ENCODE data around the gene OPCML.

Gene OPCML

DNA sequence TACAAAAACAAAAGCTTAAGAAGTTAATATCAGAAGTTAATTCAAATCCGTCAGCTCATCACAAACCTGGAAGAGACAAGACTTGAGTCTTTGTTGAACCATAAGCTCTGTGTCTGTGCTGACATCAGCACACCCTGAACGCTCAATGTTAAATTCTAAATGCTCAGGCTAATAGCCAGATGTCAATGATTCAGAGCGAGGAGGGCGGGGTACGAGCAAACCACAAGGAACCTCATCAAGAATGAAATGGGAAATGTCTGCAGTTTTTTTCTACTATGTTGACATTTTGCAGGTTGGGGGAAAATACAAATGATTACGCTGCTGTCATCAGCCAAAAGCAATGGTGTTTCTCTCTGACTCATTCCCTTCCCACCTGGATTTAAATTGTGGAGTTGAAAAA lies 1104.7 kb downstream of the OPCML start:
- no peak for DNase-seq
- no peaks in the 10 kb centered on the region for H3K27me3 ChIP-seq (ENCODE audit: insufficient read depth, low read depth, severe bottlenecking)
- TF ChIP-seq, protein P1, sequence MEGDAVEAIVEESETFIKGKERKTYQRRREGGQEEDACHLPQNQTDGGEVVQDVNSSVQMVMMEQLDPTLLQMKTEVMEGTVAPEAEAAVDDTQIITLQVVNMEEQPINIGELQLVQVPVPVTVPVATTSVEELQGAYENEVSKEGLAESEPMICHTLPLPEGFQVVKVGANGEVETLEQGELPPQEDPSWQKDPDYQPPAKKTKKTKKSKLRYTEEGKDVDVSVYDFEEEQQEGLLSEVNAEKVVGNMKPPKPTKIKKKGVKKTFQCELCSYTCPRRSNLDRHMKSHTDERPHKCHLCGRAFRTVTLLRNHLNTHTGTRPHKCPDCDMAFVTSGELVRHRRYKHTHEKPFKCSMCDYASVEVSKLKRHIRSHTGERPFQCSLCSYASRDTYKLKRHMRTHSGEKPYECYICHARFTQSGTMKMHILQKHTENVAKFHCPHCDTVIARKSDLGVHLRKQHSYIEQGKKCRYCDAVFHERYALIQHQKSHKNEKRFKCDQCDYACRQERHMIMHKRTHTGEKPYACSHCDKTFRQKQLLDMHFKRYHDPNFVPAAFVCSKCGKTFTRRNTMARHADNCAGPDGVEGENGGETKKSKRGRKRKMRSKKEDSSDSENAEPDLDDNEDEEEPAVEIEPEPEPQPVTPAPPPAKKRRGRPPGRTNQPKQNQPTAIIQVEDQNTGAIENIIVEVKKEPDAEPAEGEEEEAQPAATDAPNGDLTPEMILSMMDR (IDR thresholded peaks at IDR 0.05; ENCODE audit: low read depth, low read length), result no peak
- H3K36me3 ChIP-seq, result no peaks in the 10 kb centered on the region
- no peak overlapping the region for H3K27ac ChIP-seq
- no peaks in the 10 kb centered on the region for H3K9me3 ChIP-seq (ENCODE audit: severe bottlenecking)
- no peak overlapping the region for H3K4me3 ChIP-seq (ENCODE audit: low read depth, low read length)

DNA sequence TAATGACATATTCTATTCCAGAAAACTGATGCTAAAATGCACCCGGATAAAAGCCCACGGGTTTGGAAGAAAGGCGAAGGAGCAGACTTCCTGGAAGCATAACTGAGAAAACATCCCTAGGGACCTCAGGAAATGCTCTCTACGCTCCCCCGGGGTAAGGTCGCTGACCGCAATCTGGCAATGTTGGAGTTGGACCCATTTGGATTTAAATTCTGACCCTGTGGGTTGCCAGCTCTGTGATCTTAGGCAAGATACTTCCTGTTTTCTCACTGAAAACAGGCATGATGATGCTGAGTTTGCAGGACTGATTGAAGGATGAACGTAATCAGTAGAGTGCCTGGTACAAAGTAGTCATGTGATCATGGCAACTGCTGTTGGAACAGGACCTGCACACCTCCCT lies 1107.9 kb downstream of the OPCML start:
- no peaks in the 10 kb centered on the region for H3K27me3 ChIP-seq (ENCODE audit: insufficient read depth, low read depth, severe bottlenecking)

DNA sequence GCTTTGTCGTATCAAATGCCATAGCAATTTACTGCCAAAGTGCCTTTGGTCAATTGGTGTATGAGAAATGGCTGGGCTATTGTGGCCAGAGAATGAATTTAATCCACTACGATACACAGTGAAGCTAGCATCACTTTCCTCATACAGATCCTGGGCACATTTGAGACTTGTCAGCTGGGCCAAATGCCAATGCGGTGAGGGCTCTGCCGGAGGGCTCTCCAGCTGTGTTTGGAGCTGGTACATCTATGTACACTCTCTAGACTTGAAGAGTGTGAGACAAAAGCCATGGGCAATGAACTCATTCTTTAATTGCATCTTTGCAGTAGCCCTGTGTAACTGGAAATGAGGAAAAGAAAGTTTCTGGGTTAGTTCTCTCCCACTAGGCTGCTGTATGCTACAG lies 1109.0 kb downstream of the OPCML start:
- Histone ChIP-seq H3K27me3 (ENCODE audit: insufficient read depth, low read depth, severe bottlenecking) (no peaks in the 10 kb centered on the region), H3K27ac (no peak overlapping the region), H3K9me3 (ENCODE audit: severe bottlenecking) (no peaks in the 10 kb centered on the region), H3K36me3 (no peaks in the 10 kb centered on the region), H3K4me3 (ENCODE audit: low read depth, low read length) (no peak overlapping the region)
- DNase-seq, result no peak
- TF ChIP-seq, protein P1 (IDR thresholded peaks at IDR 0.05; ENCODE audit: low read depth, low read length), result no peak

More for the DNA sequence above, 1107.9 kb downstream of the OPCML start:
- no peak overlapping the region for H3K4me3 ChIP-seq (ENCODE audit: low read depth, low read length)
- H3K9me3 ChIP-seq (ENCODE audit: severe bottlenecking), result no peaks in the 10 kb centered on the region
- no peak for DNase-seq
- no peak overlapping the region for H3K27ac ChIP-seq
- no peaks in the 10 kb centered on the region for H3K36me3 ChIP-seq
- TF ChIP-seq, protein P1 (IDR thresholded peaks at IDR 0.05; ENCODE audit: low read depth, low read length), result no peak

DNA sequence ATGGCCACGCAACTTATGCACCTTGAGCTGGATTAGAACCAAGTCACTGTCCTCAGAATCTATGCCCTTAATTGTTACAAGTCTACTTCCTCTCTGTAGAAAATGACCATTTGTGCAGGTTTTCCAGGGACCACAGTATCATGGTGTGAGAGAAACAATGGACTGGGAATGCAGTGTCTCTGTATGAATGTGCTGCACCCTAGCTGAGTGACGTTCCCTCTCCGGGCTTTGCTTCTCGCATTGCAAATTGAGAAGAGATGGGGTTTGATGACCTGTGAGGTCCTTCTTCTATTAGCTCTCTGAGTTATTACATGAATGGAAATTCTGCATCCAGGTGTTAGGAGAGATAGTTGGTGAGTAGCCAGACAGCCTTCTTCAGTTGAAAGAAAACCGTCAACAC lies 1109.6 kb downstream of the OPCML start:
- Histone ChIP-seq H3K36me3 (no peaks in the 10 kb centered on the region), H3K27ac (no peak overlapping the region), H3K27me3 (ENCODE audit: insufficient read depth, low read depth, severe bottlenecking) (no peaks in the 10 kb centered on the region), H3K9me3 (ENCODE audit: severe bottlenecking) (no peaks in the 10 kb centered on the region), H3K4me3 (ENCODE audit: low read depth, low read length) (no peak overlapping the region)
- TF ChIP-seq, protein P1 (IDR thresholded peaks at IDR 0.05; ENCODE audit: low read depth, low read length), result no peak
- no peak for DNase-seq

DNA sequence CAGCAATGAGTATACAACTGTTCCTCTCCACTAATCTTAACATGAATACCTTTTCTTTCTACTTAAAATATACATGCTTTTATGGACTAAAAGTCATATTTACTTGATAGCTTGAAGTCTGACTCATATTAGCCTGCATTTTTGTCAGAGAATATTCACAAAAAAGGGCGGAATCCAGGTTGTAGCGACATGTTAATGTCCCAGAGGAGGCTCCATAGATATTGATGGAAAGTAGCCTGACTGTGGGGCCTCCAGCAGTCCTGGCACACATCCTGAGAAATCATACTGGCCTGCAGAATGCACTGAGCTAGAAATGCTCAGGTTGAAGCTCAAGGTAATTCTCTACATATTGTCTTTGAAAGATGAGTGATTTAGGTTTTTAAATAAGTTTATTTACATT lies 1110.7 kb downstream of the OPCML start:
- H3K4me3 ChIP-seq (ENCODE audit: low read depth, low read length), result no peak overlapping the region
- H3K36me3 ChIP-seq, result no peaks in the 10 kb centered on the region
- TF ChIP-seq, protein P1 (IDR thresholded peaks at IDR 0.05; ENCODE audit: low read depth, low read length), result no peak
- no peaks in the 10 kb centered on the region for H3K9me3 ChIP-seq (ENCODE audit: severe bottlenecking)
- no peak overlapping the region for H3K27ac ChIP-seq
- DNase-seq, result no peak
- H3K27me3 ChIP-seq (ENCODE audit: insufficient read depth, low read depth, severe bottlenecking), result no peaks in the 10 kb centered on the region

DNA sequence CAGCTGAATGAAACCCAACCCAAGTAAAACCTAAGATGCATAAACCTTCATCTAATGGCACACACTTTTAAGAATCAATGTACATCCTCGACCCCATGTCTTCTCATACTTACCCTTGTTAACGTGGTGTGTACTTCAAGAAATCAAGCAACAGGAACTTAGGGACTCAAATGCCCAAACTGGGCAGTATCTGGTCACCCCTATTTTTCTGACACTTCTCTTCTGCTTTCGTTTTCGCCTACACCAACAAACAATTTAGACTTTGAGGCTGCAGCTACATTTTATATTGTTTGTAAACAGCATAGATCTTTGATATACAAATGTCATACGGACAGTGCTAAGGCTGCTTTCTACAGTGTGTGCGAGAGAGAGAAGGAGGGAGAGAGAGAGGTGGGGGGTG lies 1117.8 kb downstream of the OPCML start:
- no peaks in the 10 kb centered on the region for H3K9me3 ChIP-seq (ENCODE audit: severe bottlenecking)
- no peak overlapping the region for H3K4me3 ChIP-seq (ENCODE audit: low read depth, low read length)
- H3K27ac ChIP-seq, result no peak overlapping the region
- H3K36me3 ChIP-seq, result no peaks in the 10 kb centered on the region
- no peak for DNase-seq
- no peaks in the 10 kb centered on the region for H3K27me3 ChIP-seq (ENCODE audit: insufficient read depth, low read depth, severe bottlenecking)
- TF ChIP-seq, protein P1 (IDR thresholded peaks at IDR 0.05; ENCODE audit: low read depth, low read length), result no peak

Measured in WERI-Rb-1 (cell line).